HEK293T (cell line): Measurements from ENCODE around the gene MPV17L2.

Experiments
- BHLHE40 ChIP-seq: fragments of 450-650 bp; IDR thresholded peaks from 2 replicates; pipeline ENCODE4 v1.6.1; 2016; ENCODE audit warnings: mild to moderate bottlenecking, moderate library complexity, borderline replicate concordance
- ELF4 ChIP-seq: fragments of 450-650 bp; IDR thresholded peaks from 2 replicates; pipeline ENCODE4 v1.6.1; 2017; ENCODE audit warnings: antibody characterized with exemption
- FOXM1 ChIP-seq: fragments of 450-650 bp; IDR thresholded peaks from 2 replicates; pipeline ENCODE4 v1.6.1; 2017; ENCODE audit warnings: mild to moderate bottlenecking, borderline replicate concordance
- HDGF ChIP-seq: fragments of 450-650 bp; IDR thresholded peaks from 2 replicates; pipeline ENCODE4 v1.6.1; 2017; ENCODE audit warnings: antibody characterized with exemption, borderline replicate concordance
- LEF1 ChIP-seq: fragments of 450-650 bp; IDR thresholded peaks from 2 replicates; pipeline ENCODE4 v1.6.1; 2017; ENCODE audit warnings: mild to moderate bottlenecking, borderline replicate concordance
- NFRKB ChIP-seq: fragments of 450-650 bp; IDR thresholded peaks from 2 replicates; pipeline ENCODE4 v1.6.1; 2016; ENCODE audit warnings: mild to moderate bottlenecking, moderate library complexity
- SP1 ChIP-seq: fragments of 450-650 bp; IDR thresholded peaks from 2 replicates; pipeline ENCODE4 v1.6.1; 2017
- SUZ12 ChIP-seq: fragments of 450-650 bp; IDR thresholded peaks from 2 replicates; pipeline ENCODE4 v1.6.1; 2016; ENCODE audit warnings: mild to moderate bottlenecking
- TARDBP ChIP-seq: fragments of 450-650 bp; IDR thresholded peaks from 2 replicates; pipeline ENCODE4 v1.6.1; 2016
- TF ChIP-seq, protein P1 (sequence below): fragments of 450-650 bp; IDR thresholded peaks from 2 replicates; pipeline ENCODE4 v1.6.1; 2016

GRCh38 chr19:18197941-18198340, 4.9 kb downstream of the MPV17L2 start:
- no peak for TF ChIP-seq HDGF
- no peak for TF ChIP-seq FOXM1
- no peak for TF ChIP-seq ELF4
- TF ChIP-seq SP1: no peak
- TF ChIP-seq BHLHE40: no peak
- TF ChIP-seq NFRKB: no peak
- TF ChIP-seq, protein P1, sequence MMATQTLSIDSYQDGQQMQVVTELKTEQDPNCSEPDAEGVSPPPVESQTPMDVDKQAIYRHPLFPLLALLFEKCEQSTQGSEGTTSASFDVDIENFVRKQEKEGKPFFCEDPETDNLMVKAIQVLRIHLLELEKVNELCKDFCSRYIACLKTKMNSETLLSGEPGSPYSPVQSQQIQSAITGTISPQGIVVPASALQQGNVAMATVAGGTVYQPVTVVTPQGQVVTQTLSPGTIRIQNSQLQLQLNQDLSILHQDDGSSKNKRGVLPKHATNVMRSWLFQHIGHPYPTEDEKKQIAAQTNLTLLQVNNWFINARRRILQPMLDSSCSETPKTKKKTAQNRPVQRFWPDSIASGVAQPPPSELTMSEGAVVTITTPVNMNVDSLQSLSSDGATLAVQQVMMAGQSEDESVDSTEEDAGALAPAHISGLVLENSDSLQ: no peak
- no peak for TF ChIP-seq SUZ12
- no peak for TF ChIP-seq TARDBP
- TF ChIP-seq LEF1: no peak
